ENCODE data around the gene MTUS2. TPM values are rescaled to one million over a fixed set of nuclear protein-coding genes. Genes with fewer than 3 reads are reported as not detected.

The MTUS2 gene
- total and polyA plus RNA-seq, 2 of the 8 experiments (the other 6 are each of a cell fraction or from before 2014, with no cell fraction given): 0.18 to 0.80 TPM

DNA sequence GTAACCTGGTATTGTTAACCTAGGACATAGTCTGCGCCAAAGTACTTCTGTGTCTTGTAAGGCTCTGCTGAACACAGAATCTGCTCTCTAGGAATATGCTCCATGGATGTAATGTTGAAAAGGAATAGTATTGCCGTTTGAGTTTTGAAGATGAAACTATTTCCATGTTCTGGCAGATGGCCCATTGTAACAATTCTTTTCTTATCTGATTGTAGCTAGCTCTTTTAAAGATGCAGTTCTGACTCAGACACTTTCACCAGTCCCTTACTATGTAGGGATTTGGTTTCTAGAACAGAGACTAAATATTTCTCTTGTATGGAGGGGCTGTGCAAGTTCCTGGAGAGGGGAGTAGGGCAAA lies 185.6 kb downstream of the MTUS2 start:
- Histone ChIP-seq H3K9ac (replicated peaks in 1 of 4; ENCODE audit: extremely low read depth in 1 of 4, low read depth in 3 of 4, low read length in 3 of 4) (no peak overlapping the region), H4K5ac (ENCODE audit: insufficient read length, low read depth, low read length) (no peak overlapping the region), H3K18ac (ENCODE audit: extremely low read depth, low read length) (no peak overlapping the region), H2BK5ac (ENCODE audit: low read depth, low read length) (no peak overlapping the region), H3K36me3 (ENCODE audit: control insufficient read depth in 2 of 4, insufficient read depth in 4 of 4, low read length in 3 of 4) (no peaks in the 10 kb centered on the region), H2BK12ac (ENCODE audit: low read depth, low read length) (no peak overlapping the region), H4K8ac (ENCODE audit: extremely low read depth, insufficient read depth, low read length) (no peak overlapping the region), H3K56ac (replicated peaks; ENCODE audit: insufficient read length, low read depth, low read length) (no peak overlapping the region), H3K79me1 (ENCODE audit: low read depth, low read length) (no peaks in the 10 kb centered on the region), H3K23me2 (ENCODE audit: low read depth, low read length) (no peaks in the 10 kb centered on the region), H3K14ac (ENCODE audit: insufficient read length) (no peak overlapping the region), H4K91ac (replicated peaks; ENCODE audit: insufficient read length, low read length) (no peak overlapping the region), H3K23ac (ENCODE audit: insufficient read length) (no peak overlapping the region), H3K4me3 (ENCODE audit: extremely low read depth in 1 of 4, insufficient read depth in 2 of 4, low read depth in 3 of 4, low read length in 4 of 4) (no peak overlapping the region), H3K27ac (ENCODE audit: low read depth, low read length) (no peak overlapping the region), H3K9me3 (ENCODE audit: insufficient read depth in 2 of 2, low read depth in 1 of 2, low read length in 1 of 2) (0 out of 4 replicates have a peak, but pooled peaks cover 0 to 2% of the 10 kb centered on the region in 2 experiments), H2BK15ac (ENCODE audit: low read length) (no peak overlapping the region), H3K27me3 (replicated peaks in 1 of 4; ENCODE audit: control insufficient read depth in 3 of 4, extremely low read depth in 1 of 4, insufficient read depth in 3 of 4, low read length in 3 of 4) (no peaks in the 10 kb centered on the region), H4K20me1 (replicated peaks in 1 of 2; ENCODE audit: control insufficient read depth in 1 of 2, insufficient read depth in 2 of 2, low read length in 2 of 2) (no peaks in the 10 kb centered on the region), H3K4ac (replicated peaks; ENCODE audit: insufficient read length, low read depth, low read length) (no peak overlapping the region), H3K79me2 (ENCODE audit: control insufficient read depth in 1 of 2, insufficient read depth in 2 of 2, low read length in 2 of 2) (no peaks in the 10 kb centered on the region), H3K4me2 (ENCODE audit: insufficient read depth in 1 of 2, low read depth in 2 of 2, low read length in 2 of 2) (no peak overlapping the region), H3K4me1 (replicated peaks in 1 of 4; ENCODE audit: control insufficient read depth in 3 of 4, insufficient read depth in 4 of 4, low read length in 3 of 4) (no peaks in the 10 kb centered on the region), H2BK120ac (replicated peaks; ENCODE audit: low read depth, low read length) (no peak overlapping the region), H2AK5ac (ENCODE audit: low read depth, low read length) (no peak overlapping the region), H2BK20ac (ENCODE audit: low read length) (no peak overlapping the region), H2AFZ (ENCODE audit: low read length) (no peak overlapping the region)
- 96% methylated on average over 2 of the region's 2 CpGs; no CpG with 5 or more reads in 1 of the 2 experiments for WGBS, 2 experiments (ENCODE audit: extremely low coverage in 1 of 2, insufficient coverage in 1 of 2, insufficient read length in 1 of 2, insufficient replicate concordance in 2 of 2, low coverage in 1 of 2, low lambda C conversion rate in 2 of 2, missing lambda C conversion rate in 1 of 2)
- FAIRE-seq (no peak), DNase-seq (ENCODE audit: low read depth in 1 of 2, low spot score in 2 of 2) (no peak)
- POLR2A ChIA-PET (ENCODE audit: partially characterized antibody): no interaction called here
- no peak for TF ChIP-seq SP1 (IDR thresholded peaks at IDR 0.05; ENCODE audit: low read depth, low read length)
- CTCF ChIA-PET (ENCODE audit: partially characterized antibody): interaction anchor here (1.1 kb wide), 1 partner anchor 186 kb away, joined by 3 read pairs; the partner anchor contains the start of gene MTUS2
